ENCODE measurements around the gene BHMT.
"Not testable (repeated sequence)": the region's sequence is repeated elsewhere in the genome, so short reads cannot be mapped to it uniquely, and the experiment has no call there.

Gene BHMT

DNA sequence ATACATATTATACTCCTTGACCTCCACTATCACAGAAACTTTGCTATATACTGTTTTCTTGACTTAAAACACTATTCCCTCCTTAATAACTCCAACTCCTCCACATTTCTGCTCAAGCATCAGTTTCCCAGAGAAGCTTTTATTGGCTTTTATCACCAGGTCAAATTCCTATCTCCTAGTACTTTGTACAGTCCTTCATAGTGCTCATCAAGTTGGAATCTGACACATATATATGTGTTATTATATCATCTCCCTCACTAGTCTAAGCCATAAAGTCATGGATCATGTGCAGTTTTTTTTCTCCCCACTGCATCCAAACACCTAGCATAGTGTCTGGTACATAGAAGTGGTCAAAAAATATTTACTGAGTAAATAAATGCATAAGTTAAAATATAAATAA is 59.1 kb downstream of the BHMT start:
- no peaks in the 10 kb centered on the region for H3K36me3 ChIP-seq (ENCODE audit: control insufficient read depth, insufficient read depth, low read length)
- no peak overlapping the region for H3K9ac ChIP-seq (ENCODE audit: low read length)
- no peak overlapping the region for H3K4me2 ChIP-seq (ENCODE audit: low read length)
- H3K4me3 ChIP-seq (ENCODE audit: low read length) = no peak overlapping the region
- no peak for DNase-seq
- H3K18ac ChIP-seq (ENCODE audit: low read length) = no peak overlapping the region
- H3K4me1 ChIP-seq (ENCODE audit: control insufficient read depth, low read depth, low read length) = no peaks in the 10 kb centered on the region
- H3K27ac ChIP-seq (ENCODE audit: low read depth, low read length) = no peak overlapping the region
- no peaks in the 10 kb centered on the region for H3K79me2 ChIP-seq (ENCODE audit: control insufficient read depth, insufficient read depth, low read length)
- H4K5ac ChIP-seq (ENCODE audit: low read length) = no peak overlapping the region
- no peaks in the 10 kb centered on the region for H3K27me3 ChIP-seq (ENCODE audit: insufficient read depth, low read length, poor library complexity)
- H3K56ac ChIP-seq (ENCODE audit: low read length) = no peak overlapping the region
- no peak overlapping the region for H3K23ac ChIP-seq (ENCODE audit: low read length)
- H4K8ac ChIP-seq (ENCODE audit: low read depth, low read length) = no peak overlapping the region
- H2BK120ac ChIP-seq (ENCODE audit: low read depth, low read length) = no peak overlapping the region
- no peaks in the 10 kb centered on the region for H3K79me1 ChIP-seq (ENCODE audit: low read length)
- H2BK5ac ChIP-seq (ENCODE audit: low read length) = no peak overlapping the region
- H2AK5ac ChIP-seq (ENCODE audit: low read length) = no peak overlapping the region
- H2BK15ac ChIP-seq (replicated peaks; ENCODE audit: low read depth) = no peak overlapping the region
- H3K4ac ChIP-seq (ENCODE audit: low read depth, low read length) = no peak overlapping the region

DNA sequence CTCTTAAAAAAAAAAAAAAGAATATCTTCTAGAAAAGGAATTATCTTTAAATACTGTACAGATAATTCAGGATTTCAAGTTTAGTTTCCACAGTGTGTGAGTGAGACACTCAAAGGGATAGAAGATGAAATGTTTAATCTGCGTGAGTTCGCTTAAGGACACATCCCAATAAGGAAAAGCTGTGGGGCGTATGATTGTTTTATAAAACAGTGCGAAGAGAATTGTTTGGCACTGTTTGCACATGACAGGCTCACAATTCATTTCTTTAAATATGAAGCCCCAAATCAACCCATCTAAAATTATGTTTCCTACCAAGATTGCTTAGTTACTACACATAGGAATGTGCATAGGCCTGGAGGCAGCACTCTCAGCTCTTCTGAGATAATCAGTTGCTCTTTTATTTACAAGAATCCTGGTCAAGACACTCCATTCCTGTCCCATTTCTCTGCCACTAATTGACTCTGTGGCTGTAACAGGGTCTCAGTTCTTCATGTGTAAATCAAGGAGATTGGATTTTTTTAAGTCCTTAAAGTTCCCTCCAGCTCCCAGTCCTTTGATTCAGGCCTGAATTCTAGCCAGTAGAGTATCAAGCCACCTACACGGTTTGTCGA is 60.1 kb downstream of the BHMT start:
- H2BK120ac ChIP-seq (ENCODE audit: low read depth, low read length) = no peak overlapping the region
- H3K18ac ChIP-seq (ENCODE audit: low read length) = no peak overlapping the region
- no peak overlapping the region for H3K9ac ChIP-seq (ENCODE audit: low read length)
- H3K4me3 ChIP-seq (ENCODE audit: low read length) = no peak overlapping the region
- H3K79me2 ChIP-seq (ENCODE audit: control insufficient read depth, insufficient read depth, low read length) = no peaks in the 10 kb centered on the region
- no peaks in the 10 kb centered on the region for H3K27me3 ChIP-seq (ENCODE audit: insufficient read depth, low read length, poor library complexity)
- H3K36me3 ChIP-seq (ENCODE audit: control insufficient read depth, insufficient read depth, low read length) = no peaks in the 10 kb centered on the region
- no peak overlapping the region for H2BK5ac ChIP-seq (ENCODE audit: low read length)
- no peaks in the 10 kb centered on the region for H3K79me1 ChIP-seq (ENCODE audit: low read length)
- H3K4me1 ChIP-seq (ENCODE audit: control insufficient read depth, low read depth, low read length) = no peaks in the 10 kb centered on the region
- H4K5ac ChIP-seq (ENCODE audit: low read length) = no peak overlapping the region
- peak; percentile 9 for DNase-seq
- H3K27ac ChIP-seq (ENCODE audit: low read depth, low read length) = no peak overlapping the region
- H4K8ac ChIP-seq (ENCODE audit: low read depth, low read length) = no peak overlapping the region
- no peak overlapping the region for H3K4me2 ChIP-seq (ENCODE audit: low read length)
- no peak overlapping the region for H3K4ac ChIP-seq (ENCODE audit: low read depth, low read length)
- H2BK15ac ChIP-seq (replicated peaks; ENCODE audit: low read depth) = no peak overlapping the region
- H3K23ac ChIP-seq (ENCODE audit: low read length) = no peak overlapping the region
- no peak overlapping the region for H3K56ac ChIP-seq (ENCODE audit: low read length)
- no CpG with 5 or more reads among the region's 6 CpGs for WGBS (ENCODE audit: extremely low coverage, insufficient coverage, low lambda C conversion rate)
- no peak overlapping the region for H2AK5ac ChIP-seq (ENCODE audit: low read length)

DNA sequence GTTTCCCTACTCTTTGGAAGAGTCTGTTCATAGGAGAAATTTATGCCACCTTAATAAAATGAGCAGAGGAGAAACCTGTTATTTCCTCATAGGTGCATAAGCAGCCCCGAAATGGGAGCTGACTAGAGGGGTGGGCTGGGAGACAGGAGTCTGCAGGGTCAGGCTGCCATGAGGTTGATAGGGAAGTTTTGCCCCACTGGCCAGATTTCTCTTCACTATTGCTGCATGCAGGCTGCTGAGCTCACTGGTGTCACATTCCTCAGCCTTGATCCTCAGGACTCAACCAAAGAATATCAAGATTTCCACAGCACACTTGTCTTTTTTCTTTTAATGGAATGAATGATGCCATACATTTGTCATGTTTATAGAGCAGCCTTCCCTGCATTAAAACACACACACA is 60.7 kb downstream of the BHMT start:
- Histone ChIP-seq H3K4ac (ENCODE audit: low read depth, low read length) (no peak overlapping the region), H3K4me2 (ENCODE audit: low read length) (no peak overlapping the region), H3K56ac (ENCODE audit: low read length) (no peak overlapping the region), H4K8ac (ENCODE audit: low read depth, low read length) (no peak overlapping the region), H3K79me1 (ENCODE audit: low read length) (no peaks in the 10 kb centered on the region), H2AK5ac (ENCODE audit: low read length) (no peak overlapping the region), H2BK15ac (replicated peaks; ENCODE audit: low read depth) (no peak overlapping the region), H3K4me1 (ENCODE audit: control insufficient read depth, low read depth, low read length) (no peaks in the 10 kb centered on the region), H2BK120ac (ENCODE audit: low read depth, low read length) (no peak overlapping the region), H3K18ac (ENCODE audit: low read length) (no peak overlapping the region), H3K4me3 (ENCODE audit: low read length) (no peak overlapping the region), H3K36me3 (ENCODE audit: control insufficient read depth, insufficient read depth, low read length) (no peaks in the 10 kb centered on the region), H4K5ac (ENCODE audit: low read length) (no peak overlapping the region), H3K23ac (ENCODE audit: low read length) (no peak overlapping the region), H3K27me3 (ENCODE audit: insufficient read depth, low read length, poor library complexity) (no peaks in the 10 kb centered on the region), H3K27ac (ENCODE audit: low read depth, low read length) (no peak overlapping the region), H3K9ac (ENCODE audit: low read length) (no peak overlapping the region), H3K79me2 (ENCODE audit: control insufficient read depth, insufficient read depth, low read length) (no peaks in the 10 kb centered on the region), H2BK5ac (ENCODE audit: low read length) (no peak overlapping the region)
- DNase-seq = peak; percentile 67
- WGBS (ENCODE audit: extremely low coverage, insufficient coverage, low lambda C conversion rate) = no CpG with 5 or more reads among the region's 1 CpG

DNA sequence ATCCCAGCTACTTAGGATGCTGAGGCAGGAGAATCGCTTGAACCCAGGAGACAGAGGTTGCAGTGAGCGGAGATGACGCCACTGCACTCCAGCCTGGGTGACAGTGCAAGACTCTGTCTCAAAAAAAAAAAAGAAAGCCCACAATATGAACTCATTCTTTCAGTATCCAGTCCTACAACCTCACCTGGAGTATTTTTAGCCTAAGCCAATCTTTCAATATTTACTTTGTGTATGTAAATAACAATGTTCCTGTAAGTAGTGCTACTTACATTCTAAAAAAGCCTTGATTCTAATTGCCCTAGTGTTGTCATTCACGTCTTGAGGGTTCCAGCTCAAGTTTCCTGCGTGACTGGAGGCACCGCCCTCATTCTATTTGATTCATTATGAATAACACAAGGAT is 62.0 kb downstream of the BHMT start:
- no peak overlapping the region for H3K4me3 ChIP-seq (ENCODE audit: low read length)

DNA sequence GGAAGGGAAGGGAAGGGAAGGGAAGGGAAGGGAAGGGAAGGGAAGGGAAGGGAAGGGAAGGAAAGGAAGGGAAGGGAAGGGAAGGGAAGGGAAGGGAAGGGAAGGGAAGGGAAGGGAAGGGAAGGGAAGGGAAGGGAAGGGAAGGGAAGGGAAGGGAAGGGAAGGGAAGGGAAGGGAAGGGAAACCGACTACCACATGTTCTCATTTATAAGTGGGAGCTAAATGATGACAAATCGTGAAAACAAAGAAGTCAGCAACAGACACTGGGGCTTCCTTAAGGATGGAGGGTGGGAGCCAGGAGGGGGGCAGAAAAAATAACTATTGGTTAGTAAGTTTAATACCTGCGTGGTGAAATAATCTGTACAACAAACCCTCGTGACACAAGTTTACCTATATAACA is 68.8 kb downstream of the BHMT start:
- H4K8ac ChIP-seq (ENCODE audit: low read depth, low read length); H3K18ac ChIP-seq (ENCODE audit: low read length); H3K4ac ChIP-seq (ENCODE audit: low read depth, low read length); H3K9ac ChIP-seq (ENCODE audit: low read length); H3K23ac ChIP-seq (ENCODE audit: low read length); H3K27ac ChIP-seq (ENCODE audit: low read depth, low read length); H3K4me3 ChIP-seq (ENCODE audit: low read length); H2BK120ac ChIP-seq (ENCODE audit: low read depth, low read length); H3K27me3 ChIP-seq (ENCODE audit: insufficient read depth, low read length, poor library complexity); H2AK5ac ChIP-seq (ENCODE audit: low read length); H3K56ac ChIP-seq (ENCODE audit: low read length); DNase-seq; H4K5ac ChIP-seq (ENCODE audit: low read length); H3K79me2 ChIP-seq (ENCODE audit: control insufficient read depth, insufficient read depth, low read length); H2BK5ac ChIP-seq (ENCODE audit: low read length); H3K79me1 ChIP-seq (ENCODE audit: low read length); H3K4me1 ChIP-seq (ENCODE audit: control insufficient read depth, low read depth, low read length); H3K4me2 ChIP-seq (ENCODE audit: low read length); H2BK15ac ChIP-seq (replicated peaks; ENCODE audit: low read depth); H3K36me3 ChIP-seq (ENCODE audit: control insufficient read depth, insufficient read depth, low read length): not testable (repeated sequence)
- no CpG with 5 or more reads among the region's 4 CpGs for WGBS (ENCODE audit: extremely low coverage, insufficient coverage, low lambda C conversion rate)

More for the DNA sequence above, 62.0 kb downstream of the BHMT start:
- Histone ChIP-seq H4K8ac (ENCODE audit: low read depth, low read length) (no peak overlapping the region), H3K4me1 (ENCODE audit: control insufficient read depth, low read depth, low read length) (no peaks in the 10 kb centered on the region), H3K9ac (ENCODE audit: low read length) (no peak overlapping the region), H3K18ac (ENCODE audit: low read length) (no peak overlapping the region), H3K27me3 (ENCODE audit: insufficient read depth, low read length, poor library complexity) (no peaks in the 10 kb centered on the region), H3K36me3 (ENCODE audit: control insufficient read depth, insufficient read depth, low read length) (no peaks in the 10 kb centered on the region), H3K79me1 (ENCODE audit: low read length) (no peaks in the 10 kb centered on the region), H3K23ac (ENCODE audit: low read length) (no peak overlapping the region), H3K4ac (ENCODE audit: low read depth, low read length) (no peak overlapping the region), H3K4me2 (ENCODE audit: low read length) (no peak overlapping the region), H3K56ac (ENCODE audit: low read length) (no peak overlapping the region), H4K5ac (ENCODE audit: low read length) (no peak overlapping the region), H2AK5ac (ENCODE audit: low read length) (no peak overlapping the region), H3K79me2 (ENCODE audit: control insufficient read depth, insufficient read depth, low read length) (no peaks in the 10 kb centered on the region), H2BK5ac (ENCODE audit: low read length) (no peak overlapping the region), H3K27ac (ENCODE audit: low read depth, low read length) (no peak overlapping the region), H2BK120ac (ENCODE audit: low read depth, low read length) (no peak overlapping the region), H2BK15ac (replicated peaks; ENCODE audit: low read depth) (no peak overlapping the region)
- no peak for DNase-seq
- no CpG with 5 or more reads among the region's 6 CpGs for WGBS (ENCODE audit: extremely low coverage, insufficient coverage, low lambda C conversion rate)

DNA sequence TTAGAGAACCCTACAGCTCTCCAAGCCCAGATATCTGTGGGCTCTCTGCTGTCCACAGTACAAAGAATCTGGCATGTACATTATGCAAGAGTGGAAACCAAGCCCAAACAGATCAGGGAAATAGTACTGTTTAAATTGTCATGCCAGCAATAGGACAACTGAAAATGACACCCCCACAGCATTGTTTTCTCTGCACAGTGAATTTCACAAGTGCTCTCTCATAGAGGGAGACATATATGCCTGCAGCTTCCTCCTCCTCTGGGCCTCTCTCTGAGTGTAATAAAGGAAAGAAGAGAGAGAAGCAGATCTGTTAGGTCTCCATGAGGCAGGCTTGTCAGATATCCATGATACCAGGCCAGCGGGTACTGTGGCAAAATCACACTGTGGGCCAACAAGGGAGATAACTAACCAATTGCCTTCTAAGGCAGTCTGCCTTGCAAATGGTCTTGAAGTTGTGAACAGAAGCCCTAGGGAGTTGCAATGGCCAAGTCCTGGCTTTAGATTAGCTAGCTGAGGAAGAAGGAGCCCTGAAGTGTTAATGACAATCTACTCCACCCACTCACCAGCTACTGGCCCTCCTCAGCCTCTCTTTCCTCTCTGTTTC is 69.9 kb downstream of the BHMT start:
- DNase-seq = peak; percentile 95
- Histone ChIP-seq H3K23ac (ENCODE audit: low read length) (no peak overlapping the region), H3K56ac (ENCODE audit: low read length) (no peak overlapping the region), H3K18ac (ENCODE audit: low read length) (no peak overlapping the region), H2BK15ac (replicated peaks; ENCODE audit: low read depth) (peak overlapping the region; percentile 41), H3K9ac (ENCODE audit: low read length) (no peak overlapping the region), H3K4me3 (ENCODE audit: low read length) (no peak overlapping the region), H3K36me3 (ENCODE audit: control insufficient read depth, insufficient read depth, low read length) (no peaks in the 10 kb centered on the region), H2AK5ac (ENCODE audit: low read length) (no peak overlapping the region), H3K27me3 (ENCODE audit: insufficient read depth, low read length, poor library complexity) (no peaks in the 10 kb centered on the region), H3K79me1 (ENCODE audit: low read length) (no peaks in the 10 kb centered on the region), H2BK5ac (ENCODE audit: low read length) (no peak overlapping the region), H3K79me2 (ENCODE audit: control insufficient read depth, insufficient read depth, low read length) (no peaks in the 10 kb centered on the region), H2BK120ac (ENCODE audit: low read depth, low read length) (no peak overlapping the region), H3K4me1 (ENCODE audit: control insufficient read depth, low read depth, low read length) (peaks cover 4% of the 10 kb centered on the region), H3K27ac (ENCODE audit: low read depth, low read length) (no peak overlapping the region), H3K4me2 (ENCODE audit: low read length) (no peak overlapping the region), H4K8ac (ENCODE audit: low read depth, low read length) (no peak overlapping the region), H3K4ac (ENCODE audit: low read depth, low read length) (peak overlapping the region; percentile 36), H4K5ac (ENCODE audit: low read length) (no peak overlapping the region)
- WGBS (ENCODE audit: extremely low coverage, insufficient coverage, low lambda C conversion rate) = no CpG with 5 or more reads among the region's 1 CpG
